A204.1 (cell line): ENCODE data around the gene GSDMA.

Source experiments
- FAIRE-seq: peaks from 2 replicates; lab custom pipeline; 2012; peaks lifted over from hg19 to GRCh38; lab: Jason Lieb, UNC

Gene GSDMA, protein sequence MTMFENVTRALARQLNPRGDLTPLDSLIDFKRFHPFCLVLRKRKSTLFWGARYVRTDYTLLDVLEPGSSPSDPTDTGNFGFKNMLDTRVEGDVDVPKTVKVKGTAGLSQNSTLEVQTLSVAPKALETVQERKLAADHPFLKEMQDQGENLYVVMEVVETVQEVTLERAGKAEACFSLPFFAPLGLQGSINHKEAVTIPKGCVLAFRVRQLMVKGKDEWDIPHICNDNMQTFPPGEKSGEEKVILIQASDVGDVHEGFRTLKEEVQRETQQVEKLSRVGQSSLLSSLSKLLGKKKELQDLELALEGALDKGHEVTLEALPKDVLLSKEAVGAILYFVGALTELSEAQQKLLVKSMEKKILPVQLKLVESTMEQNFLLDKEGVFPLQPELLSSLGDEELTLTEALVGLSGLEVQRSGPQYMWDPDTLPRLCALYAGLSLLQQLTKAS

DNA sequence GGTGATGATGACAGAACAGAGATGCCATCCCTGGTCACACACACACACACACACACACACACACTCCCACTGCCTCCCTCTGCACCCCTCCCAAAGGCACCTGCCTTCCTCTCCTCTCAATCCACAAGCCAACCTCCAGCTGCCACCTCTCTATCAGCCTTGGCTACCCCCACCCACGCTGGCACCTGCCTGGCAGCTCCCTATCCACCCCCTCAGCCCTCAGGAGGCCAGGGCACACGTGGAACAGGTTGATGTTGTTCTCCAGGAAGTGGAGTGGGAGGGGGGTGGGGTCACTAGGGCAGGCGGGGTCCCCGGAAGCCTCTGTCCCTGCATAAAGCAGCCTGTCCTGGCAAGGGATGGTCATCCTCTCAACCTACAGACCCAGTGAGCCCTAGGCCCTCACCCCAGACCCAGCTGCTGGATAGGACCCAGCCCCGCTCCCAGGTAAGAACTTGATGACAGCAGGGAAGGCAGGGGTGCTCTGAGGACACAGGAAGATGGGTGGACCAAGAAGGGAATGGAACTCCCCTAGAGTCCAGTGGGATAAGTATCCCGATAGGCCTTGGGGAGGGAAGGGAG, at the start of gene GSDMA:
GSDMA (plus strand) TSS at position 363 of the 579 bp plus-strand sequence. CDS start 2,684 bp downstream, outside the sequence.
- no peak for FAIRE-seq

DNA sequence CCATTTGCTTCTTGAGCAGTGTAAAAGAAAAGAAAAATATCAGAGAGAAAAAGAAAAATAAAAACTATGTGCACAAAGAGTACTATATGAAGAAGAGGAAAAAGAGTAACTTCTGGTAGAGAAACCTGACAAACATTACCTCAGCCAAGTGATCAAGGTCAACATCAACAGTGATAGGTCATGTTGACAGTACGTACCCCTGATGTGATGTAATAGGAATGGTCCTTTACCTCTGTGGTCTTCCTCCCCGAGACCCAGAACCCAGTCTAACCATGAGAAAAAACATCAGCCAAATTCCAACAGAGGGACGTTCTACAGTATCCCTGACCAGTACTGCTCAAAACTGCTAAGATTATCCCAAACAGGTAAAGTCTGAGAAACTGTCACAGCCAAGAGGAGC, 48.8 kb upstream of the GSDMA start:
- no peak for FAIRE-seq

DNA sequence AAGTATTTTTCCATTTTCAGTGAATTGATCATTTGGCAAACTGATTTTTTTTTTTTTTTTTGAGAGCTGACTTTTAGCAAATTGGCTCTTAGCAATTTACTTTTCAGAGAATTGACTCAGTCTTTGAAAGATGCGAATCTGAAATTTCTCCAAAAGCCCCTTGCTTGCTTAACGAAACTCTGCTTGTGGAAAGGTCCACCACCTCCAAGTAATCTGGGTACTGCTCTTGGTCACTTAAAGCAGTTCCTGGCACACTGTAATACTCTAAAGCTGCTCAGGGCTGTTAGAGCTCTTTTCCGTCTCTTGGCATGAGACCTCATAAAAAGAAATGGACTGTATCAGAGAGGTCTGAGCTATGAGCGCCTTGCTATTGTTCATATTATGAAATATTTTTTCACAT, 47.2 kb upstream of the GSDMA start:
- FAIRE-seq, result no peak

DNA sequence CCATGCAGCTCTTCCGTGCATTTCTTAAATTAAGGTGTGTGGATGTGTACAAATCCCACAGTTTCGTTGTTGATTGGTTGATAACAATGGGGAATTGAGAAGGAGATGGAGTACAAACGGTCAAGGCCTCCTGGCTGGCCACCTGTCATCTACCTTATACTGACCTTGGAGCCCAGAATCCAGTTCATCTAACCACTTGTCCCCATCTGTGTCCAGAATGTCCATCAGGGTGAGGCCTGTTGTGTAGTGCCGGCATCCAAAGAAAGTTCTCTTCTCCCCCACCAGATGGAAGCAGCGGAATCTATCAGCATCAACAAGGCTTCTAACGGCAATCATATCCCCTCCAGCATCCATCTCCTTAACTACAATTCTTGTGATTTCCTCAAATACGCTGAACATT, 45.9 kb upstream of the GSDMA start:
- FAIRE-seq, result no peak

DNA sequence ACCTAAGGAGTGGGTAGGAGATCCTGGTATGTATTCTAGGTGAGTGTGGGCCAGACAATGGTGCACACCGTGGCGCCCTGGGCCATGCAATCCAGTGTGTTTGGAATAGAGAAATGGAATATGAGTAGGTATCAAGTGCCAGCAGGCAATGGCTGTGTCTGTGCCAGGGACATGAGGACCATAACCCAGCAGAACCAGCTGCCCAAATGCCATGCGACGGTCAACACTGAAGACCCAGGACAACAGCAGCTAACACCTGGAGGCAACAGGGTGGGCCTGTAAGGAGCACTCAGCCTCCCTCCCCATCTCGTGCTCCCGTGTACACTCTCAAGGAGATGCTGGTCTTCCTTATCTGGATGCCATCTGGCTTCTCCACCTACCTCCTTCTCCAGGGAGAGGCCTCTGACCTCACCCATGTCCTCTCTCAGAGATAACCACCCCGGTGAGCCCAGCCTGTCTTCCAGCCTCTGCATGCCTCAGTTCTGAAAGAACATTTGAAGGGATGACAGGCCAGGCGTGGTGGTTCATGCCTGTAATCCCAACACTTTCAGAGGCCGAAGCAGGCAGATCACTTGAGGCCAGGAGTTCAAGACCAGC, 43.6 kb upstream of the GSDMA start:
- no peak for FAIRE-seq

DNA sequence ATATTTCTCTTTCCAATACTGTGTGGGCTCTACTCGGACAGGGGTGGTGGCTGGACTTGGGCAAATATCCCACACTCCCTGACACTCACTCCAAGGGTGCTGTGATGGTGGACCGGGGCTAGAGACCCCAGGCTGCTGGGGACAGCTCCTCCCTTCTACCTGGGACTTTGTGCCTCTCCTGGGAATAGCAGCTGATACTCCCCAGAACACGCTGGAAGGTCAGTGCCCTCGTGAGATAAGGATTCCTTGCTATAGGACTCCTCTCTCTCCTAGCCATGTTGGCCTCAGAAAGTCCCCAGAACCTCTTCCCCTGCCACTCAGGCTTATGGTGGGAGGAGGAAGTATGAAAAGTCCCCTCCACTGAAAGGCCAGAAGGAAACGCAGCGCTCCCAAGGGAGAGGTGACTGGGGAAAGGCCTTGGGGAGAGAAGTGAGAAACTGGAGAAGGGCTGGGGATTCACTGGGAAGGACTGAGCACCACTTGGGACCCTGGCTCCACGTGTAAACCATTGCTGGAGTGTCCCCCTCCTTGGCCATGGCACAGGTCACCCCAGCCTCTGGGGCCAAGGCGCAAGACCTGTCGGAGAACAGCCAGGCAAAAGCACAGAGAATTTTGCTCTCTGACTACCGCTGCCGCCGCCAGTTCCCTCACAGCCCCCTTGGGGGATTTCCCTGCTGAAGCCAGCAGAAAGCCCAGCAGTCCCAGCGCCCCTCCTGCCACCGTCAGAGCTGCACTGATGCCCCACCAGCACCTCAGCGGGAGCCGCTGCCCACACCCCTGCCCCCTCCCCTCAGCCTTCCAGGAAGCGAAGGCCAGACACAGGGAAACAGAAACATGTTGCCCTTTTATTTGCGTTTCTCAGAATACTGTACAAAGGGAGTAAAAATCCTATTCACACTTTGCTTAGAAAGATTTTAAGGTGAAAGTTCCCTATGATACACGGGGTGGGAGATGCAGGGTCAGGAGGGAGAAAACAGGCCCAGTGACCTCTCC, 42.3 kb upstream of the GSDMA start:
- FAIRE-seq, result no peak

DNA sequence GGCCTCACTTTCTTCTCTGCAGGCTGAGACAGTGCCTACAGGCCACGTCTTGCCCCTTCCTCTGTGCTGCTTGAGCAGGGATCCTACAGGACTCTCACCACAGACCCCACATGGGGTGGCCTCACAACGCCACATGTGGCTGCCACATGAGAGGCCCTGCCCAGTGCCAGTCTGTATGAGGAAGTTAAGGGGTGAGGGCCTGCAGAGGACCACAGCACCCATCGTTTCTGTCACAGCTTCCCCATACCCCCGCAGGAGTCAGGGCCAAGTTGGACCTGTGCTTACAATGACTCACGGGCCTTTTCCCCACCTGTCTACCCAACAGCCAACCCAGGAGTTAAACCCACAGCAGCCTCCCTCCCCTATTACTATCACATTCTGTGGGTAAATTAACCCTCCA, 41.5 kb upstream of the GSDMA start:
- FAIRE-seq, result no peak

DNA sequence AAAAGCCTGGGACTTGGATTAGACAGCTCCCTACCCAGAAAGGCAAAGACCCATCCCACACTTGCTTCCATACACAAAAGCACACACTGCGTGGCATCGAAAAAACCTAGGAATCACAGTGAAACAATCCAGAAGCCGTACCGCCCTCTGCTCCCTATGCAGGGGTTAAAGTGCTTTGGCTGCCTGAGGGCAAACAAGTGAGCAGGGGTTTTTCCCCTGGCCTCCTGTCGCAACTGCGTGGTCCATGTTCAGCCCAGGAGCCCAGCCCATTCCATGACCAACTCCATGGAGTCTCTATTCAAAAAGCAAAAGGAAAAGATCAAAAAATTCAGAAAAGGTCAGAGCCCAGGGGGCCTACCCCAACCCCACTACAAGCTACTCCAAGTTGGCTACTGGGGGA, 40.8 kb upstream of the GSDMA start:
- no peak for FAIRE-seq

DNA sequence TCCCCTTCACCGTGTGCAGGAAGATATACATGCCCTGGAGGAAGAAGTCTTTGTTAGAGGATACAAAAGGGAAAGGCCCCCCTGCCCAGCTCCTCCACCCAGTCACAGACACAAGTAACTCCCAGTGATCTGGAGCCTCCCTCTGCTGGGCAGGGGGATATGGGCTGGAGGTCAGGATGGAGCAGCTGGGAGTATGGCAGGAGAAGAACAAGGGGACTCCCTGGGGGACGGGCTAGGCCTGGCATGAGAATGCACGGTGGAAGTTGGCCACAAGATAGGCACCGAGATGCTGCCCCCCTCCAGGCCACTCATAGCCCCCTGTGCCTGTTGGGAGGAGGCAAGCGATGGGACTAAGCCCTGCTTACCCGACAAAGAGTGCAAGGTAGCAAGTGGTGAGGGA, 39.6 kb upstream of the GSDMA start:
- FAIRE-seq, result no peak

DNA sequence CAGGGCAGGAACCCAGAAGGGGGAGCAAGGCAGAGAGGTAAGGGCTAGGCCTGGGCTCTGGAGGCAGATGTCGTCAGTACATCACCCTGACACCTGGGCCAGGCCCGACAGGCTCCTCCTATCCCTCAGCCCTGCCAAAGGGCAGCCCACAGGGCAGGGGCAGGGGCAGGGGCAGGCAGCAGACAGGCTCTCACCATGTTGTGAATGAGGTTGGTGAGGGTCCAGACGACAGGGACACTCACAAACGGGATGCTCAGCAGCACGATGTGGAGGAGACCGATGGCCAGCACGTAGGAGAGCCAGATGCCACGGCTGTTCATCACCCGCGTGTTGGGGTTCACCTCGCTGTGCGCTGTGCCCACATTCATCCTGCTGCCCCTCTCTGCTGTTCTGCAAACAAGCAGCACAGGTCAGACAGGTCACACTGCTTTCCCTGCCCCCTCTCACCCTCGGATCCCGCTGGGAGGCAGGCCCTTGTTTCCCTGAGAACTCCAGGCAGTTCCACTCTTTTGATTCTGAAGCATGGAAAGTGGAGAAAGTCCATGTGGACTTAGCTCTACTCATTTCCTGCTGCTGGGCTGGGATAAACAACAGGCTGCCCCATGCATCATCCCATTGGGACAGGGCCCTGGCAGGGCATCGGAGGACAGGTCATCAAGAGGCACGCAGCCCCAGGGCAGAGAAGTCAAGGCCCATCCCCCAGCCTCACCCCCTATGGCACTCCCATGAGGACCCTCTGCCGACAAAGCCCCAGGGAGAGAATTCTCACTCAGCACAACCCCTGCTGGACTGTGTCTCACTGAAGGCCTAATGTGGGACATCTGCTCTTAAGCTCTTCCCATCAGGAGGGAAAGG, 38.7 kb upstream of the GSDMA start:
- FAIRE-seq, result no peak

DNA sequence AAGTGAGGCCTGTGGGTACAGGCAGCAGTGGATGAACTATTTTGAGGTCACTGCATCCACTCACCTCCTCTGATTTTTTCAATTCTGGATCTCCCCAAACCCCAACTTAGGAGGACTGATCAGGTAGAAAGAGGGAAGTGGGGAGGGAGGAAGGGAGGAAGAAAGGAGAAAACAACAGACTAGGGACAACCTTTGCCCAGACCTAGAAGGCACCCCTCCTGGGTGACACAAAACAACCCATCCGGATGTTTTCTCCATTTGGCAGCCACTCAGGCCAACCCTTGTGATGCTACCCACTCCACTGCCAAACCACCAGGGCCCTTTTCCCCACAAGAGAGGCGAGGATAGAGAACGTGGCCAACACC, 38.1 kb upstream of the GSDMA start:
- no peak for FAIRE-seq

DNA sequence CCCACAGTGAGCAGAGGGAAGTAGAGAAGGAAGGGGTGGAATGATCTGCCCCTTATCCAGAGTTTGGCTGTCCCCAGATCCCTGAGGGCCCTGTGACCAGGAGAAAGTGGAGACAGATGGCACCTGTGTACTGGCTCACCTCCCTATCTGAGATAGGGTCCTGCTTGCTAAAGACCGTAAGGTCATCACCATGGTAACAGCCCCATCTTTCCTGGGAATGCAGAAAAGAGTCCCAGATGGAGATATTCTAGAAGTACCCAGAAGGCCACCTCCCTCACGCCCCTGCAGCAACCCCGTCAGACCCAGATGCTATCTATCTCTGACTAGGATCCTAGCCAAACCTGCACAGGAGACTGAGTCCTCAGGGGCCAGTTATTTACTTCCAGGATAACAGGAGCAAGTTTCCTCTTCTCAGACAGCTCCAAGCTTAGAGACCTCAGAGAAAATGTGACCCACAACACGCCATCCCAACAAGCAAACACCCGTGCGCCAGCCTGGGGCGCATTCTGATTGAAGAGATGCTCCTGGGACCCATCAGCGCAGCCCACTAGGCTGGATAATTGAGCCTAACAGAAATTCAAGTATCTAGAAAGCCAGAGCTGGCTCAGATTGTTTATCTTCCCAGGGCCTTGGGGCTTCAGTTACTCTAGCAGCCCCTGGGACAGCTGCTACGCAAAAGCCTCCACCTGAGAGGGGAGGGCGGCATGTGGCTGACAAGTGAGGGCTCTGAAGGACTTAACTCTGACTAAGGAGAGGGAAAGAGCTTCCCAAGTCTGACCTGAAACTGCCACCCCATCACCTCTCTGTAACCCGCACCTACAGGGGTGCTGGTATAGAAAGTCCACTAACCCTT, 37.3 kb upstream of the GSDMA start:
- FAIRE-seq, result no peak

DNA sequence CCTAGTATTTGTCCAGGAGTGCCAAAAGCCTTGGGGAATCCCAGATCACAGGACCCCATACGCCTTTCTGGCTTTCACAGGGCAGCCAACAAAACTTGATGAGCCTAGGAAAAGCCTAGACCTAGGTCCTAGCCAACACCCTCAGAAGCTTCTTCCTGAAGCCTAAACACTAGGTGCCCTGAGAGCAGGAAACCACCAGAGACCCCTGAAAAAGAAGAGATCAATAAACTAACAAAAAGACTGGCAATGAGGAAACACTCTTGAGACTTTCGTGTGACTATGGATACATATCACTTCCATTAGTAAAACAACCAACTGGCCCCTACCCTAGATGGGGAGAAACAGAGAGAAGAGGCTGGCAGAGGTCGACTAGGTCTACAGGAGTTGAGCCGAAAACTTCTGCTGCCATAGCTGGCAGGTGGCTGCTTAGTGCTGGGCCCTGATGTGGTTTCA, 36.6 kb upstream of the GSDMA start:
- FAIRE-seq, result no peak

DNA sequence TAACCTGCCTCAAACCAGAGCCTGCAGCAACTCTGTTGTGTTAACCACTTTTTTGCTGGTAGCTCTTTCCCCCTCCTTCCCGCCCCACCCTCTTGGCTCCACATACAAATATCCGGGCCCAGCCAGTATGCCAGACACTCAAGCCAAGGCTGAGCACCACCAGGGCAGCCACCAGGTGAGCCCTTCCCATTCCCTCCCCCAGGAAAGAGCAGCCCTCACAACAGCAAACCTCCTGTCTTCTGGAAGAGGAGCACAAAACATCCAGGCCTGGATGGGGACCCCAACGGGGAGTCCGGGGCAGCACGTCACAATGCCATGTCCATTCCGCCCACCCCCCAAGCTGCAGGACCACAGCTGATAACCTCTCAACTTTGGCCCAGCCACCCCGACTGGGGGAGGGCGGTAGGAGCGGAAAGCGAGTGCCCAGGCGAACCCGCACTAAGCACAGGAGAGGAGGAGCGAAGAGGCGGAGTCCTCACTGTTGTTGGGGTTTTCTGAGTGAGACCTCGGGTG, 36.2 kb upstream of the GSDMA start:
- no peak for FAIRE-seq

DNA sequence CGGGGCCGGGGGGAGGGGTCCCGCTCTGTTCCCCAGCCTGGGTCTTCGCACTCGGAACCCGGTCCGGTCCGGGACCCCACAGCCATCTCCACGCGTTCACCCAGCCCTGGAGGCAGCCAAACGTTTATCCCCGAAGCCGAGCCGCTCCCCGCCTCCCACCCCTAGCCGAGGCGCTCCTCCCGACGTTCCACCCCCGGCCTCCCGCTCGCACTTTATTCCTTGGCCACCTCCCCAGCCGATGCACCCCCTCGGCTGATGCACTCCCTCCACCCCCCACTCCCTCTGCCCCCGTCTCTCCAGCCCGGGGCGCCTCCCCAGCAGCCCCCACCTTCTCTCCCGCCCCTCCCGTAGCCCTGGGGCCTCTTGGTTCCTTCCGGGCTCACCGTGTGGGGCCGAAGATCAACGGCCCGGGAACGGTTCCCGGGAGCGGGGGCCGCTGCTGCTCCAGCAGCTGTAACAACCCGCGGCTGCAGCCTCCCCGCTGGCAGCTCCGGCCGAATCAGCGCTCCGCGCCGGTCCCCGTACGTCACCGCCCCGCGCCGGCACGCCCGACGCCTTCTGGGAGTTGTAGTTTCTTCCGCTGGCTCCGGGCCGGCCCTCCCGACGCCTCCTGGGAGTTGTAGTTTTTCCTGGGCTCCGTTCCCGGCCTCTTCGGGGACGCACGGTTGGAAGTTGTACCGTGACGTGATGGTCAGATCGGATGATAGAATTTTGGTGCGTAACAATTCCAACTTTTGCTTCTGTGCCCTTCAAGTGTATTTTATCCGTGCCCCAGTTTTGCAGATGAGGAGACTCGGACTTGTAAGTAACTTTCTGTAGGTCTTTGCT, 35.5 kb upstream of the GSDMA start, which contains the start of the genes LRRC3C and ORMDL3:
LRRC3C (plus strand) TSS at position 632 of the 828 bp plus-strand sequence. CDS start 13,792 bp downstream, outside the sequence.
ORMDL3 (minus strand) TSS at position 501 of the 828 bp plus-strand sequence. CDS start 3,398 bp downstream, outside the sequence.
- peak; percentile 91 for FAIRE-seq

DNA sequence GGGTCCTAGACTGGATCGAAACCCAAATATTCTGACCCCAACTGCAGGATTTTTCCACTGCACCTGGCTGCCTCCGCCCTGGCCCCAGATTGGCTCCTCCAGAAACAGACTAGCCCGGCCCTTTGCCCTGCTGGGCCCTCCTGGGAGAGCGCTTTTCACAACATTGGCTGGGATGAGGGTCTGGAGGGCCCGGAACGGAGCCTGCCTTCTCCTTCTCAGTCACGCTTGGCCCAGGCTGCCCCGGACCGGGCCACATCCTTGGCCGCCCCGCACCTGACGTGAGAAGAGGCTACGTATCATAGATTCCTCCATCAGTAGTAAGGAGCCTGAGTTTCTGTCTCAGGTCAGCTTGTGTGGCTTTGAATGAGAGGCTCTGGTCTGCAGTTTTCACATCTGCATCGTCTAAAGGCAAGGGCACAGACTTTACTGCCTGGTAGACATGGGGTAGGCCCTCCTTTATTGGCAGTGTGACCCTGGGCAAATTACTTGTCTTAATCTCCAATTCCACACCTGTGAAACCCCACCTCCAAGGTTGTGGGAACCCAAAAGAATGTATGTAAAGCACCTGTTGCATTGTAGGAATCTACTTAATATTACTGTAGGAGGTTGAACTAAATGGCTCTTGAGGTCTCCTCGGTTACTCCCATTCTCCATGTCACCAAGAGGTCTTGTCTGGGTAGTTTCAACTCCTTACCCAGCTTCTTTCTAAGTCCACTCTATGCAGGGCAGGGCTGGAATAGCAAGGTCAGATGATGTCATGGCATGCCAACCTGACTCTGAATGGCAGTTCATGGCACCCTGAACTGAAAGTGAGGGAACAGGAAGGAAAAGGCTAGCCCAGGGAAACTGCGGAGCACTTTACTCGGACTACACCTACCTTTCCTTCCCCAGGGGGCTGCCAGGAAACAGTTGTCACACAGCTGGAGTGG, 34.6 kb upstream of the GSDMA start:
- no peak for FAIRE-seq

DNA sequence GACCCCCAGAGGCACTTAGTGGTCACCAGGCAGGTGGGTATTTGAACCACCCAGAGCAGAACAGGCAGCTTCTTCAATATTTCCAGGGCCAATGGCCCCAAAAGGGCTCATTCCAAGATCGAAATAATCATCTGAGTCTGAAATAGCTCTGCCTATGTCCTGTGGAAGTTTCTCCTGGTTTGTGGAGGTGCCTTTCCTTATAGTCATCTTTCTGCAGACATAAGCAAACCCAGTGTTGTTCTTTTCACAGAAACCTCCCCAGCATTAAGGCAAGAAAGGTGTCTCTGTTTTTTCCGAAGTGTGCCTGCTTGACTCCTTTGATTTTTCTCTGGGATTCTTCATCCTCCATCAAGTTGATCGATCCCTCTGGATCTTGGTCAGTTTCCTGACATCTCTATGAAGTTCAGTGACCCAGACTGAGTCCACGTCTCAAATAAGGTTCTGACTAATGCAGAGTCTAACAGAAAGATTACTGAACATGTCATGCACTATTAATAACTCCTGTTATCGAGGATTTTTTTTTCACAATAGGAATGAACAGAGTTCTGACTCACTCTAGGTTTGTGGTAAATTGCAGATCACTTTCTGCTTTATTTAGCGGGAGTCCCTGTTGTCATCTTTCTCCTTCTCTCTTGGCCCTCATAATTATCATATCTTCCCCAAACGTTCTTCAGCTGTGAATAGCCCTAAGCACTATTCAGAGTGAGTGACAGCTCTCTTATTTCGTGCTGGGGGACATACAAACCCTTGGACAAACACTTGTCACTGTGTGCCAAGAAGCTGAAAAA, 33.8 kb upstream of the GSDMA start:
- no peak for FAIRE-seq
